Fibroblast of villous mesenchyme (primary cell): ENCODE data around the gene OSBPL3. TPM values are rescaled to one million over a fixed set of nuclear protein-coding genes. Genes with fewer than 3 reads are reported as not detected.

Experiments
- DNase-seq: peaks from one replicate; pipeline ENCODE4 v3.0.0-alpha.2; 2010; ENCODE audit warnings: low read depth
- H3K4me3 ChIP-seq: 2 replicates; pipeline ENCODE4 v1.5.1; 2011; ENCODE audit warnings: low read depth, mild to moderate bottlenecking, low read length
- CTCF ChIP-seq: IDR thresholded peaks from 2 replicates; pipeline ENCODE4 v1.5.1; 2012; ENCODE audit warnings: low read depth, mild to moderate bottlenecking, low read length; ENCODE audit not compliant: insufficient read depth
- total RNA-seq: library from RNA; depleted of rRNA; stranded (reverse); fragments of >200 nt; gene quantifications from 2 replicates; pipeline ENCODE4 v1.2.3, GENCODE V29; 2012

Gene OSBPL3
- total RNA-seq, 1 donor = 39.3 TPM

DNA sequence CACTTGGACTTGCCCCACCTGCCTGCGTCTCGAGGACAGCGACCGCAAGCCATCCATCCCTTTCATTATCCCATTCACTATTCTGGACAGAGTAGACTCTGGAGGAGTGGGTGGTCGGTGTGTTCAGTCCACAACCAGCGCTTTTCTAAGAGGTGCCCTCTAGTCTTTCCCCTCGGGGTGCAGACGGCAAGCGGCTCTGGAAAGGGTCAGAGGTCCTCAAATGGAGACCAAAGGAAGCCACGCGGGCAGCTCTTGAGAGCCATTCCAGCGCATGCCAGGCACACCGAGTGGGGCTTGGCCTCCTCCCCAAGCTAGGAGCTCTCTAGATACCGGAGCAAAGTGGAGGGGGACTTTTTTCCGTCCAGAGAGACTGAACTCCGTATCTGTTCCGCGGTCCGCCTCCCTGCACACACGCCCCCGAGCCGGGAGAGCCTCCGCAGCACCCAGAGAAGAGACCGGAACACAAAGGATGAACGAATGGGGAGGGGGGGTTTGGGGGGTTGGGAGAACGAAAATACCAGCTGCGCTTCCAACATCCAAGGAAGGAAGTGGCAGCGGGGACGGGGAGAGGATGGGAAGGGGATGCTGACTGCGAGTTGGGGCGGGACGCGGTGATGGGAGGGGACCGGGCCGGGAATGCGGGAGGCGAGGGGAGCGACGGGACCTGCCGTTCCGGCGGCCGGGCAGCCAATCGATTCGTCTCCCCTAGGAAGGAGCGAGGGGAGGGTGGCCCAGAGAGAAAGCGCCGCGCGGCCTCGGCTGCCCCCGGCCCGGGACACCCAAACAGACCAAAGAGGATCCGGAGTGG lies 223.2 kb downstream of the OSBPL3 start:
- no peak for TF ChIP-seq CTCF
- DNase-seq = peak; percentile 64
- H3K4me3 ChIP-seq = peak overlapping the region; percentile 79

- no peak for TF ChIP-seq CTCF
- DNase-seq = peak; percentile 17
- H3K4me3 ChIP-seq = peak overlapping the region; percentile 79
Observed at GRCh38 chr7:24755541-24756407, 224.2 kb downstream of the OSBPL3 start.

DNA sequence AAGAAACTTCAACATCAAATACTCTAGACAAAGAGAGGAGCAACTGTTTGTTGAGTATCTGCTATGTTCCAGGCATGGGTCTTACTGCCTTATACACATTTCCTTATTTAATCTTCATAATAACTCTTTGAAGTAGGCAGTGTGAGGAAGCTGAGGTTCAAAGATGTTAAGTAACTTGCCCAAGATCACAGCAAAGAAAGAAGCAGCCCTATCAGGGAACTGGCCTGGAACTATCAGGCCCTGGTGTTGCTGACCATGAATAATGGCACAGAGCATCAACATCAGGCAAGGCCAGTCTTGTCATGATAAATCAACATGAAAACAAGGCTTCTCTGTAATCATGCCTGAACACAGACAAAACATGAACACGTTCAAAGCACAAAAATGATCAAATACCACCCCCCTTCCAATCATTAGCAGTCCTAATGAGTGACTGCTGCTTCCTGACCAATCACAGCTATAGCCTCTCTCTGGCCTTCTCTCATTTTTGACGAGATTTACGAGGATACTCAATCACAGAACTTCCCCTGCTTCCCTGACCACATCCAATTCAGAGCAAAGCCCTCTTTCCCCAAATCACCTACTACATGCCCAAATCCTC lies 225.0 kb downstream of the OSBPL3 start:
- no peak for TF ChIP-seq CTCF
- no peak overlapping the region for H3K4me3 ChIP-seq
- DNase-seq = no peak

GRCh38 chr7:24752073-24752800 lies 227.7 kb downstream of the OSBPL3 start:
- TF ChIP-seq CTCF = no peak
- no peak overlapping the region for H3K4me3 ChIP-seq
- no peak for DNase-seq

GRCh38 chr7:24751484-24751883 lies 228.5 kb downstream of the OSBPL3 start:
- no peak overlapping the region for H3K4me3 ChIP-seq
- no peak for DNase-seq
- no peak for TF ChIP-seq CTCF

DNA sequence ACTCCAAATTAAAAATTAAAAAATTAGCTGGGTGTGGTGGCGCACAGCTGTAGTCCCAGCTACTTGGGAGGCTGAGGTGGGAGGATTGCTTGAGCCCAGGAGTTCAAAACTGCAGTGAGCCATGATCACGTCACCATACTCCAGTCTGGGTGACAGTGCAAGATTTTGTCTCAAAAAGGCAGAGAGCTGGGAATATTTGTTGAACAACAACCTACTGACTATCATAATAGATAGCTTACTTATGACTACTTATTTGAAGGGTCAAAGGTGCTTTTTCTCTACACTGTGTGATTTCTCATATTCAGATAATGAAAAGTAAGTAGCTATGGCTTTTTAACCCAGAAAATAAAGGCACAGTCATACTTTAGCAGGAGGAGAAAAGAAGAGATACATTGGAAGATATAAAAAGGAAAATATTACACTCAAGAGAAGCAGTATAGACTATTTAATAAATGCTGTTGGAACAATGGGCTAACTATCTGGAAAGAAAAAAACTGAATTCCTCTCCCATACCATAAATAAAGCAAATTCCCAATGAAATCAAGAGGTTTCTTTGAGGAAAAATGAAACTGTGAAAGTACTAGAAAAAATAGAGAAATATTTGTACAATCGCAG lies 229.4 kb downstream of the OSBPL3 start:
- DNase-seq = no peak
- no peak overlapping the region for H3K4me3 ChIP-seq
- TF ChIP-seq CTCF = no peak
